ENCODE measurements around the gene PTGES3L. TPM values are rescaled to one million over a fixed set of nuclear protein-coding genes. Genes with fewer than 3 reads are reported as not detected.

PTGES3L gene
- total and polyA plus RNA-seq, 2 experiments from 2014 or later, result 2.3 to 2.5 TPM

- TF ChIP-seq, protein P1, sequence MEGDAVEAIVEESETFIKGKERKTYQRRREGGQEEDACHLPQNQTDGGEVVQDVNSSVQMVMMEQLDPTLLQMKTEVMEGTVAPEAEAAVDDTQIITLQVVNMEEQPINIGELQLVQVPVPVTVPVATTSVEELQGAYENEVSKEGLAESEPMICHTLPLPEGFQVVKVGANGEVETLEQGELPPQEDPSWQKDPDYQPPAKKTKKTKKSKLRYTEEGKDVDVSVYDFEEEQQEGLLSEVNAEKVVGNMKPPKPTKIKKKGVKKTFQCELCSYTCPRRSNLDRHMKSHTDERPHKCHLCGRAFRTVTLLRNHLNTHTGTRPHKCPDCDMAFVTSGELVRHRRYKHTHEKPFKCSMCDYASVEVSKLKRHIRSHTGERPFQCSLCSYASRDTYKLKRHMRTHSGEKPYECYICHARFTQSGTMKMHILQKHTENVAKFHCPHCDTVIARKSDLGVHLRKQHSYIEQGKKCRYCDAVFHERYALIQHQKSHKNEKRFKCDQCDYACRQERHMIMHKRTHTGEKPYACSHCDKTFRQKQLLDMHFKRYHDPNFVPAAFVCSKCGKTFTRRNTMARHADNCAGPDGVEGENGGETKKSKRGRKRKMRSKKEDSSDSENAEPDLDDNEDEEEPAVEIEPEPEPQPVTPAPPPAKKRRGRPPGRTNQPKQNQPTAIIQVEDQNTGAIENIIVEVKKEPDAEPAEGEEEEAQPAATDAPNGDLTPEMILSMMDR (conservative IDR thresholded peaks at IDR 0.05; ENCODE audit: low read depth in 2 of 2), result no peak
- TF ChIP-seq JUNB (IDR thresholded peaks at IDR 0.05; ENCODE audit: unreplicated experiment) (no peak), NANOG (IDR thresholded peaks at IDR 0.05; ENCODE audit: borderline replicate concordance) (no peak), POLR2AphosphoS5 (IDR thresholded peaks at IDR 0.05; ENCODE audit: low read depth) (no peak), STAT1 (IDR thresholded peaks at IDR 0.05; ENCODE audit: unreplicated experiment) (no peak), ZNF114 (CRISPR knock-in tag; IDR thresholded peaks at IDR 0.05) (no peak)
- TF ChIP-seq, protein P2, sequence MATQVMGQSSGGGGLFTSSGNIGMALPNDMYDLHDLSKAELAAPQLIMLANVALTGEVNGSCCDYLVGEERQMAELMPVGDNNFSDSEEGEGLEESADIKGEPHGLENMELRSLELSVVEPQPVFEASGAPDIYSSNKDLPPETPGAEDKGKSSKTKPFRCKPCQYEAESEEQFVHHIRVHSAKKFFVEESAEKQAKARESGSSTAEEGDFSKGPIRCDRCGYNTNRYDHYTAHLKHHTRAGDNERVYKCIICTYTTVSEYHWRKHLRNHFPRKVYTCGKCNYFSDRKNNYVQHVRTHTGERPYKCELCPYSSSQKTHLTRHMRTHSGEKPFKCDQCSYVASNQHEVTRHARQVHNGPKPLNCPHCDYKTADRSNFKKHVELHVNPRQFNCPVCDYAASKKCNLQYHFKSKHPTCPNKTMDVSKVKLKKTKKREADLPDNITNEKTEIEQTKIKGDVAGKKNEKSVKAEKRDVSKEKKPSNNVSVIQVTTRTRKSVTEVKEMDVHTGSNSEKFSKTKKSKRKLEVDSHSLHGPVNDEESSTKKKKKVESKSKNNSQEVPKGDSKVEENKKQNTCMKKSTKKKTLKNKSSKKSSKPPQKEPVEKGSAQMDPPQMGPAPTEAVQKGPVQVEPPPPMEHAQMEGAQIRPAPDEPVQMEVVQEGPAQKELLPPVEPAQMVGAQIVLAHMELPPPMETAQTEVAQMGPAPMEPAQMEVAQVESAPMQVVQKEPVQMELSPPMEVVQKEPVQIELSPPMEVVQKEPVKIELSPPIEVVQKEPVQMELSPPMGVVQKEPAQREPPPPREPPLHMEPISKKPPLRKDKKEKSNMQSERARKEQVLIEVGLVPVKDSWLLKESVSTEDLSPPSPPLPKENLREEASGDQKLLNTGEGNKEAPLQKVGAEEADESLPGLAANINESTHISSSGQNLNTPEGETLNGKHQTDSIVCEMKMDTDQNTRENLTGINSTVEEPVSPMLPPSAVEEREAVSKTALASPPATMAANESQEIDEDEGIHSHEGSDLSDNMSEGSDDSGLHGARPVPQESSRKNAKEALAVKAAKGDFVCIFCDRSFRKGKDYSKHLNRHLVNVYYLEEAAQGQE (IDR thresholded peaks at IDR 0.05; ENCODE audit: unreplicated experiment), result no peak
Measured at GRCh38 chr17:42982266-42982665, 2.4 kb upstream of the PTGES3L start (continued).

- Histone ChIP-seq H3K27me3 (ENCODE audit: insufficient read depth) (no peaks in the 10 kb centered on the region), H3K4me3 (peak overlapping the region; percentile 92), H3K4me1 (ENCODE audit: insufficient read depth) (peaks cover 16% of the 10 kb centered on the region), H3K36me3 (ENCODE audit: insufficient read depth) (no peaks in the 10 kb centered on the region), H2AFZ (peak overlapping the region; percentile 100), H4K20me1 (replicated peaks; ENCODE audit: insufficient read depth) (0 out of 2 replicates have a peak, but pooled peaks cover 4% of the 10 kb centered on the region), H3F3A (replicated peaks; ENCODE audit: low read depth) (peaks cover 9% of the 10 kb centered on the region; the same call in 1 of the 2 replicates), H3K27ac (ENCODE audit: low read depth) (peak overlapping the region; percentile 96), H3K9me2 (ENCODE audit: insufficient read depth) (no peaks in the 10 kb centered on the region), H3K4me2 (peak overlapping the region; percentile 96), H3K79me2 (replicated peaks; ENCODE audit: insufficient read depth) (peaks cover 33% of the 10 kb centered on the region)
- Mint-ChIP-seq H3K4me1 (peaks cover 17% of the 10 kb centered on the region), H3K27ac (peak overlapping the region; percentile 82), H3K27me3 (ENCODE audit: insufficient read depth, low read depth, poor library complexity) (peaks cover 18% of the 10 kb centered on the region), H3K36me3 (ENCODE audit: low read depth) (peaks cover 13% of the 10 kb centered on the region; the same call in 2 of the 3 replicates), H3K4me3 (peak overlapping the region; percentile 96), H3K9me3 (no peaks in the 10 kb centered on the region; the same call in 2 of the 3 replicates)
- DNase-seq (ENCODE audit: low spot score), result peak; percentile 82
- ATAC-seq, result peak; percentile 83
- TF ChIP-seq, protein P1 (conservative IDR thresholded peaks at IDR 0.05; ENCODE audit: low read depth in 2 of 2), result peak; percentile 13 to 21; a peak in 2 of 4 replicates
- TF ChIP-seq, protein P3, sequence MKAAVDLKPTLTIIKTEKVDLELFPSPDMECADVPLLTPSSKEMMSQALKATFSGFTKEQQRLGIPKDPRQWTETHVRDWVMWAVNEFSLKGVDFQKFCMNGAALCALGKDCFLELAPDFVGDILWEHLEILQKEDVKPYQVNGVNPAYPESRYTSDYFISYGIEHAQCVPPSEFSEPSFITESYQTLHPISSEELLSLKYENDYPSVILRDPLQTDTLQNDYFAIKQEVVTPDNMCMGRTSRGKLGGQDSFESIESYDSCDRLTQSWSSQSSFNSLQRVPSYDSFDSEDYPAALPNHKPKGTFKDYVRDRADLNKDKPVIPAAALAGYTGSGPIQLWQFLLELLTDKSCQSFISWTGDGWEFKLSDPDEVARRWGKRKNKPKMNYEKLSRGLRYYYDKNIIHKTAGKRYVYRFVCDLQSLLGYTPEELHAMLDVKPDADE (IDR thresholded peaks at IDR 0.05), result no peak
- TF ChIP-seq CREB1 (CRISPR knock-in tag; IDR thresholded peaks at IDR 0.05; ENCODE audit: low read depth), result peak; percentile 82
Measured at GRCh38 chr17:42980766-42981397, 1.0 kb upstream of the PTGES3L start.
